SK-N-SH (cell line): ENCODE results near the gene BTRC. TPM values are rescaled to one million over a fixed set of nuclear protein-coding genes. Genes with fewer than 3 reads are reported as not detected.

Experiments used
- CTCF ChIA-PET: fragments of 300-600, 350-600 bp; formaldehyde crosslinking; extraction: SDS; loops from one replicate; lab custom pipeline; 2021; lab: Yijun Ruan, JAX
- POLR2A ChIA-PET: fragments of 350-600 bp; sonication (Branson Sonifier 250); formaldehyde crosslinking; extraction: SDS; loops from one replicate; lab custom pipeline; 2020; ENCODE audit warnings: antibody characterized with exemption, inconsistent platforms; lab: Yijun Ruan, JAX
- DNase-seq: peaks from one replicate; pipeline ENCODE4 v3.0.0; 2012
- H2AFZ ChIP-seq: fragments of 200-600 bp; sonication (generic); 2 replicates; pipeline ENCODE4 v1.8.1; 2016; ENCODE audit warnings: antibody characterized with exemption, mild to moderate bottlenecking, low read depth
- H3F3A ChIP-seq: fragments of 200-600 bp; sonication (generic); replicated peaks from 2 replicates; pipeline ENCODE3; 2016; ENCODE audit warnings: antibody characterized with exemption, mild to moderate bottlenecking; ENCODE audit not compliant: insufficient read depth
- H3K27ac ChIP-seq, 2 experiments: fragments of 200-500 bp in 1 of 2; fragments of 200-600 bp in 1 of 2; sonication (Bioruptor generic) in 1 of 2; sonication (generic), shearing (Covaris generic) in 1 of 2; 2 replicates each; pipeline versions ENCODE4 v1.5.1 to v1.6.1; 2014 to 2016; ENCODE audit warnings: low read depth in 2 of 2, inconsistent platforms in 1 of 2, low read length in 1 of 2, mild to moderate bottlenecking in 1 of 2, mixed read lengths in 1 of 2
- H3K27me3 ChIP-seq: fragments of 200-600 bp; sonication (generic), shearing (Covaris generic); 2 replicates; pipeline ENCODE4 v1.6.1; 2016; ENCODE audit warnings: mixed run types; ENCODE audit not compliant: insufficient read depth
- H3K36me3 ChIP-seq, 2 experiments: fragments of 200-500 bp in 1 of 2; fragments of 200-600 bp in 1 of 2; sonication (Bioruptor generic) in 1 of 2; sonication (generic) in 1 of 2; replicated peaks in 1 of 2; 2 replicates each; pipeline versions ENCODE3 to v1.5.1; 2014 to 2016; ENCODE audit warnings: low read length in 1 of 2, mild to moderate bottlenecking in 1 of 2; ENCODE audit not compliant: insufficient read depth in 2 of 2, control insufficient read depth in 1 of 2
- H3K4me1 ChIP-seq, 2 experiments: fragments of 200-500 bp in 1 of 2; fragments of 200-600 bp in 1 of 2; sonication (Bioruptor generic) in 1 of 2; sonication (generic), shearing (Covaris generic) in 1 of 2; 2 replicates each; pipeline versions ENCODE4 v1.5.1 to v1.6.1; 2014 to 2016; ENCODE audit warnings: low read depth in 1 of 2, low read length in 1 of 2, mixed run types in 1 of 2; ENCODE audit not compliant: insufficient read depth in 2 of 2, control insufficient read depth in 1 of 2
- H3K4me2 ChIP-seq: fragments of 200-600 bp; sonication (generic), shearing (Covaris generic); 2 replicates; pipeline ENCODE4 v1.6.1; 2017; ENCODE audit warnings: mixed run types
- H3K4me3 ChIP-seq, 2 experiments: fragments of 200-500 bp in 1 of 2; fragments of 200-600 bp in 1 of 2; sonication (Bioruptor generic) in 1 of 2; sonication (generic), shearing (Covaris generic) in 1 of 2; 2 replicates each; pipeline versions ENCODE4 v1.5.1 to v1.8.1; 2014 to 2016; ENCODE audit warnings: low read depth in 2 of 2, inconsistent platforms in 1 of 2, low read length in 1 of 2, mild to moderate bottlenecking in 1 of 2, mixed read lengths in 1 of 2, moderate library complexity in 1 of 2
- H3K79me2 ChIP-seq: fragments of 200-600 bp; sonication (generic); 2 replicates; pipeline ENCODE4 v1.8.1; 2017; ENCODE audit warnings: mild to moderate bottlenecking; ENCODE audit not compliant: insufficient read depth
- H3K9ac ChIP-seq: fragments of 200-600 bp; sonication (generic); 2 replicates; pipeline ENCODE4 v1.6.1; 2017; ENCODE audit warnings: mixed run types
- H3K9me2 ChIP-seq: fragments of 200-600 bp; sonication (generic); 2 replicates; pipeline ENCODE4 v1.6.1; 2017; ENCODE audit warnings: mixed run types
- H3K9me3 ChIP-seq: fragments of 200-600 bp; sonication (generic); 2 replicates; pipeline ENCODE4 v1.6.1; 2017; ENCODE audit warnings: mixed run types, mild to moderate bottlenecking, moderate library complexity
- H4K20me1 ChIP-seq: fragments of 200-600 bp; sonication (generic); 2 replicates; pipeline ENCODE4 v1.6.1; 2017; ENCODE audit warnings: mild to moderate bottlenecking, mixed run types; ENCODE audit not compliant: insufficient read depth
- EP300 ChIP-seq, 2 experiments: IDR thresholded peaks; 2 replicates each; pipeline versions ENCODE4 v1.4.0 to v1.6.1; 2012; ENCODE audit warnings: borderline replicate concordance in 1 of 2, low read depth in 1 of 2, low read length in 1 of 2
- EZH2phosphoT487 ChIP-seq: fragments of 200-600 bp; sonication (generic); IDR thresholded peaks from 2 replicates; pipeline ENCODE4 v1.6.1; 2017; ENCODE audit warnings: low read depth, mixed run types, mild to moderate bottlenecking, antibody characterized with exemption, moderate library complexity, borderline replicate concordance
- FOXJ3 ChIP-seq: sonication (generic); formaldehyde crosslinking; IDR thresholded peaks from 2 replicates; pipeline ENCODE4 v1.5.1; 2020; ENCODE audit warnings: mild to moderate bottlenecking, missing genetic modification reagents
- FOXM1 ChIP-seq: IDR thresholded peaks from 2 replicates; pipeline ENCODE4 v1.4.0; 2012; ENCODE audit warnings: low read depth, mild to moderate bottlenecking
- IRF3 ChIP-seq: fragments of 150-350 bp; IDR thresholded peaks from 2 replicates; pipeline ENCODE4 v1.6.1; 2016; ENCODE audit warnings: mild to moderate bottlenecking, low read depth, low read length
- JUND ChIP-seq: IDR thresholded peaks from 2 replicates; pipeline ENCODE4 v1.4.0; 2012
- MAX ChIP-seq: IDR thresholded peaks from 2 replicates; pipeline ENCODE4 v1.4.0; 2012; ENCODE audit warnings: low read depth
- MEF2A ChIP-seq: IDR thresholded peaks from 2 replicates; pipeline ENCODE4 v1.4.0; 2012; ENCODE audit warnings: low read depth, borderline replicate concordance
- MXI1 ChIP-seq: IDR thresholded peaks from 2 replicates; pipeline ENCODE4 v1.6.1; 2012; ENCODE audit warnings: mild to moderate bottlenecking, low read depth, low read length, improper control_type of control experiment
- POLR2AphosphoS5 ChIP-seq: IDR thresholded peaks from 2 replicates; pipeline ENCODE4 v1.6.1; 2012; ENCODE audit warnings: low read depth, low read length
- RAD21 ChIP-seq: IDR thresholded peaks from 2 replicates; pipeline ENCODE4 v1.6.1; 2012; ENCODE audit warnings: mild to moderate bottlenecking, low read length
- RXRA ChIP-seq: IDR thresholded peaks from 2 replicates; pipeline ENCODE4 v1.4.0; 2012; ENCODE audit warnings: low read depth, mild to moderate bottlenecking, borderline replicate concordance
- SIN3A ChIP-seq: IDR thresholded peaks from 2 replicates; pipeline ENCODE4 v1.6.1; 2012; ENCODE audit warnings: low read depth, mild to moderate bottlenecking, low read length, moderate library complexity, borderline replicate concordance
- TAF1 ChIP-seq: IDR thresholded peaks from 2 replicates; pipeline ENCODE4 v1.6.1; 2012; ENCODE audit warnings: low read depth, mild to moderate bottlenecking, low read length, moderate library complexity, borderline replicate concordance
- USF1 ChIP-seq: IDR thresholded peaks from 2 replicates; pipeline ENCODE4 v1.4.0; 2012; ENCODE audit warnings: low read depth, borderline replicate concordance
- ZBTB33 ChIP-seq: IDR thresholded peaks from 2 replicates; pipeline ENCODE4 v1.4.0; 2012; ENCODE audit warnings: low read depth, borderline replicate concordance
- WGBS: methylation state at CpG from one replicate; pipeline ENCODE4 v1.1.6; 2017; ENCODE audit warnings: low lambda C conversion rate; 5-methylcytosine and 5-hydroxymethylcytosine counted together
- polyA plus RNA-seq, 3 experiments: library from polyadenylated mRNA; depleted of rRNA; stranded (reverse); fragments of >200 nt; gene quantifications; 2 replicates each; pipeline ENCODE4 v1.2.3, GENCODE V29; 2012

The BTRC gene
- polyA plus RNA-seq, 1 of the 3 experiments (the other 2 are of a cell fraction) = 6.5 TPM

GRCh38 chr10:101578803-101579515, 225.0 kb downstream of the BTRC start:
- 87% methylated on average over 9 of the region's 13 CpGs for WGBS
- Histone ChIP-seq H3K4me3 (no peak overlapping the region), H3K27me3 (no peaks in the 10 kb centered on the region), H3K4me2 (no peak overlapping the region), H3K9ac (no peak overlapping the region), H3K9me2 (no peaks in the 10 kb centered on the region), H4K20me1 (no peaks in the 10 kb centered on the region), H3K36me3 (peaks cover 0 to 42% of the 10 kb centered on the region in 2 experiments), H2AFZ (no peak overlapping the region), H3K79me2 (no peaks in the 10 kb centered on the region), H3K9me3 (no peaks in the 10 kb centered on the region), H3F3A (no peaks in the 10 kb centered on the region), H3K4me1 (peaks cover 0 to 17% of the 10 kb centered on the region in 2 experiments; a peak in 1 of 4 replicates), H3K27ac (no peak overlapping the region)
- no peak for DNase-seq
- ChIA-PET POLR2A (no interaction called here), CTCF (interaction anchor here (1.3 to 11.9 kb wide), 8 partner anchors 7 to 365 kb away, joined by 3 to 88 read pairs (median 6); partner anchors contain the start of genes DPCD and POLL)
- TF ChIP-seq USF1 (no peak), RXRA (no peak), RAD21 (no peak), JUND (no peak), EP300 (IDR thresholded peaks at IDR 0.05; ENCODE audit: borderline replicate concordance in 1 of 2, low read depth in 1 of 2, low read length in 1 of 2) (no peak), TAF1 (no peak), FOXJ3 (no peak)

GRCh38 chr10:101579516-101579870, 225.5 kb downstream of the BTRC start:
- H3K4me1 ChIP-seq = peaks cover 0 to 17% of the 10 kb centered on the region in 2 experiments; a peak in 1 of 4 replicates
- H2AFZ ChIP-seq = no peak overlapping the region
- no peaks in the 10 kb centered on the region for H3K9me2 ChIP-seq
- no peaks in the 10 kb centered on the region for H4K20me1 ChIP-seq
- no peaks in the 10 kb centered on the region for H3K9me3 ChIP-seq
- no peak overlapping the region for H3K27ac ChIP-seq
- H3K79me2 ChIP-seq = no peaks in the 10 kb centered on the region
- TF ChIP-seq MXI1 = no peak
- no peak for TF ChIP-seq MEF2A
- TF ChIP-seq IRF3 = no peak
- TF ChIP-seq MAX = no peak
- no peak for TF ChIP-seq SIN3A
- no peak for TF ChIP-seq FOXM1
- no peak for TF ChIP-seq EZH2phosphoT487
- no peak for TF ChIP-seq JUND
- no peak for TF ChIP-seq RAD21
- no peak for TF ChIP-seq FOXJ3
- no peak for TF ChIP-seq POLR2AphosphoS5
- no peak for TF ChIP-seq ZBTB33
- TF ChIP-seq RXRA = no peak
- TF ChIP-seq, all 33 proteins: peak for 0
- H3K36me3 ChIP-seq = peaks cover 0 to 43% of the 10 kb centered on the region in 2 experiments
- H3F3A ChIP-seq = no peaks in the 10 kb centered on the region
- no peak overlapping the region for H3K4me2 ChIP-seq
- no peak overlapping the region for H3K9ac ChIP-seq
- CTCF ChIA-PET = interaction anchor here (1.3 to 11.9 kb wide), 4 partner anchors 8 to 366 kb away, joined by 3 to 88 read pairs (median 6); no protein-coding TSS in a partner anchor
- 100% methylated on average over 7 of the region's 12 CpGs for WGBS
- H3K4me3 ChIP-seq = no peak overlapping the region
- no peaks in the 10 kb centered on the region for H3K27me3 ChIP-seq
- POLR2A ChIA-PET = no interaction called here
- DNase-seq = no peak
